Smooth muscle cell (in vitro differentiated cells): ENCODE results near the gene UMODL1. TPM values are rescaled to one million over a fixed set of nuclear protein-coding genes. Genes with fewer than 3 reads are reported as not detected.

ENCODE experiments used
- DNase-seq: peaks from one replicate; lab custom pipeline; 2025; ENCODE audit not compliant: unreplicated experiment; lab: John Stamatoyannopoulos, UW
- H2AFZ ChIP-seq: fragments of 200-600 bp; sonication (generic); 2 replicates; pipeline ENCODE4 v1.6.0; 2016; ENCODE audit warnings: antibody characterized with exemption, low read depth, mild to moderate bottlenecking
- H3F3A ChIP-seq: fragments of 200-600 bp; sonication (generic); 2 replicates; pipeline ENCODE4 v1.6.0; 2017; ENCODE audit warnings: antibody characterized with exemption, low read depth
- H3K27ac ChIP-seq: fragments of 200-600 bp; sonication (generic); 2 replicates; pipeline ENCODE4 v1.5.1; 2016; ENCODE audit warnings: low read depth, mild to moderate bottlenecking
- H3K27me3 ChIP-seq: fragments of 200-600 bp; sonication (generic); 2 replicates; pipeline ENCODE4 v1.6.1; 2016; ENCODE audit warnings: low read depth, mild to moderate bottlenecking
- H3K36me3 ChIP-seq: fragments of 200-600 bp; sonication (generic); 2 replicates; pipeline ENCODE4 v1.5.1; 2016; ENCODE audit warnings: low read depth
- H3K4me1 ChIP-seq: fragments of 200-600 bp; sonication (generic); 2 replicates; pipeline ENCODE4 v1.5.1; 2016; ENCODE audit warnings: low read depth
- H3K4me2 ChIP-seq: fragments of 200-600 bp; sonication (generic); 2 replicates; pipeline ENCODE4 v1.6.0; 2016; ENCODE audit warnings: mild to moderate bottlenecking
- H3K4me3 ChIP-seq: fragments of 200-600 bp; sonication (generic); 2 replicates; pipeline ENCODE4 v1.5.1; 2016; ENCODE audit warnings: mild to moderate bottlenecking
- H3K79me2 ChIP-seq: fragments of 200-600 bp; sonication (generic); 2 replicates; pipeline ENCODE4 v1.6.0; 2016; ENCODE audit warnings: low read depth, mild to moderate bottlenecking
- H3K9ac ChIP-seq: fragments of 200-600 bp; sonication (generic); 2 replicates; pipeline ENCODE4 v1.6.0; 2016; ENCODE audit warnings: low read depth
- H3K9me3 ChIP-seq: fragments of 200-600 bp; sonication (generic); replicated peaks from 2 replicates; pipeline ENCODE4 v1.5.1; 2016; ENCODE audit warnings: low read depth
- H4K20me1 ChIP-seq: fragments of 200-600 bp; sonication (generic); 2 replicates; pipeline ENCODE4 v1.6.0; 2016; ENCODE audit warnings: low read depth
- CTCF ChIP-seq: fragments of 200-600 bp; sonication (generic); IDR thresholded peaks from 2 replicates; pipeline ENCODE4 v1.5.1; 2017; ENCODE audit warnings: borderline replicate concordance, mild to moderate bottlenecking, antibody characterized with exemption; ENCODE audit not compliant: insufficient read depth, poor library complexity, severe bottlenecking
- whole genome bisulfite sequencing: methylation state at CpG from one replicate; pipeline ENCODE4 v1.1.7; 2016; ENCODE audit warnings: low lambda C conversion rate; 5-methylcytosine and 5-hydroxymethylcytosine counted together
- polyA plus RNA-seq: library from polyadenylated mRNA; unstranded; fragments of >200 nt; fragmentation: Nextera tagmentation; extraction: Ambion mirVana; gene quantifications from 2 replicates; pipeline ENCODE4 v1.2.1, GENCODE V29; 2016
- total RNA-seq: library from RNA; depleted of rRNA; stranded (reverse); fragments of >200 nt; gene quantifications from 2 replicates; pipeline ENCODE4 v1.2.3, GENCODE V29; 2014

Gene UMODL1
- total and polyA plus RNA-seq, 2 experiments from 2014 or later = 0.14 TPM; not detected in 1

GRCh38 chr21:42158846-42159245 is 87.7 kb downstream of the UMODL1 start:
- TF ChIP-seq CTCF = no peak
- no peaks in the 10 kb centered on the region for H3K27me3 ChIP-seq
- no peak overlapping the region for H3K4me2 ChIP-seq
- H3K79me2 ChIP-seq = no peaks in the 10 kb centered on the region
- no peak overlapping the region for H3K9ac ChIP-seq
- no peaks in the 10 kb centered on the region for H3F3A ChIP-seq
- no peaks in the 10 kb centered on the region for H3K9me3 ChIP-seq
- H3K27ac ChIP-seq = no peak overlapping the region
- H4K20me1 ChIP-seq = no peaks in the 10 kb centered on the region
- no peaks in the 10 kb centered on the region for H3K36me3 ChIP-seq
- no peak overlapping the region for H3K4me3 ChIP-seq
- H3K4me1 ChIP-seq = peaks cover 4% of the 10 kb centered on the region
- no peak for DNase-seq
- H2AFZ ChIP-seq = no peak overlapping the region
- WGBS = 96% methylated on average over 8 of the region's 8 CpGs

- no peak overlapping the region for H2AFZ ChIP-seq
- H3K4me3 ChIP-seq = no peak overlapping the region
- H3F3A ChIP-seq = no peaks in the 10 kb centered on the region
- no peak overlapping the region for H3K9ac ChIP-seq
- WGBS = 92% methylated on average over 11 of the region's 11 CpGs
- DNase-seq = no peak
- no peaks in the 10 kb centered on the region for H3K27me3 ChIP-seq
- H3K4me2 ChIP-seq = no peak overlapping the region
- no peaks in the 10 kb centered on the region for H3K36me3 ChIP-seq
- no peaks in the 10 kb centered on the region for H3K79me2 ChIP-seq
- H3K4me1 ChIP-seq = peaks cover 4% of the 10 kb centered on the region
- H3K27ac ChIP-seq = no peak overlapping the region
- no peaks in the 10 kb centered on the region for H4K20me1 ChIP-seq
- H3K9me3 ChIP-seq = no peaks in the 10 kb centered on the region
- no peak for TF ChIP-seq CTCF
Measured at GRCh38 chr21:42159560-42160110, 88.5 kb downstream of the UMODL1 start.

- Histone ChIP-seq H4K20me1 (no peaks in the 10 kb centered on the region), H3K4me3 (no peak overlapping the region), H3K27me3 (no peaks in the 10 kb centered on the region), H2AFZ (no peak overlapping the region), H3K27ac (no peak overlapping the region), H3K4me1 (peaks cover 4% of the 10 kb centered on the region), H3K79me2 (no peaks in the 10 kb centered on the region), H3K9ac (no peak overlapping the region), H3F3A (no peaks in the 10 kb centered on the region), H3K4me2 (no peak overlapping the region), H3K9me3 (no peaks in the 10 kb centered on the region), H3K36me3 (no peaks in the 10 kb centered on the region)
- no peak for DNase-seq
- 90% methylated on average over 18 of the region's 25 CpGs for WGBS
- no peak for TF ChIP-seq CTCF
Measured at GRCh38 chr21:42160111-42160721, 89.1 kb downstream of the UMODL1 start.

GRCh38 chr21:42160765-42161164 is 89.6 kb downstream of the UMODL1 start:
- H3K9ac ChIP-seq = no peak overlapping the region
- no peaks in the 10 kb centered on the region for H3K36me3 ChIP-seq
- WGBS = 95% methylated on average over 9 of the region's 9 CpGs
- peaks cover 4% of the 10 kb centered on the region for H3K4me1 ChIP-seq
- no peak overlapping the region for H3K4me2 ChIP-seq
- no peak overlapping the region for H3K27ac ChIP-seq
- H2AFZ ChIP-seq = no peak overlapping the region
- H3F3A ChIP-seq = no peaks in the 10 kb centered on the region
- TF ChIP-seq CTCF = no peak
- H3K79me2 ChIP-seq = no peaks in the 10 kb centered on the region
- no peak overlapping the region for H3K4me3 ChIP-seq
- H3K9me3 ChIP-seq = no peaks in the 10 kb centered on the region
- H4K20me1 ChIP-seq = no peaks in the 10 kb centered on the region
- DNase-seq = no peak
- no peaks in the 10 kb centered on the region for H3K27me3 ChIP-seq
